ENCODE measurements around the gene MAS1.

MAS1 gene

DNA sequence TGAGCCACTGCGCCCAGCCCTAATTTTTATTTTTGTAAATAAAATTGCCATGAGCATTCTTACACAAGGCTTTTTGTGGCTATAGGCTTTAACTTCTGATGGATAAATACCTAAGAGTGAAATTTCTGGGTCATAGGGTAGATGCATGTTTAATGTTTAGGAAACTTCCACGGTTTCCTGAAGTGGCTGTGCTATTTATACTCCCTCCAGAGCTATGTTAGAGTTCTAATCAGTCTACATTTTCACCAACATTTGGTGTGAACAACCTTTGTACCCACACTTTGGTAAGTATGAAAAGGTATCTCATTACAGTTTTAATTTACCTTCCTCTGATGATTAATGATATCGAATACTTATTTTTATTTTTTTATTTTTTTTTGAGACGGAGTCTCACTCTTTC lies 6.1 kb upstream of the MAS1 start:
- no peaks in the 10 kb centered on the region for H3K36me3 ChIP-seq (ENCODE audit: control insufficient read depth, insufficient read depth, low read length, severe bottlenecking)
- H3K4me1 ChIP-seq (ENCODE audit: control insufficient read depth, insufficient read depth, low read length), result no peaks in the 10 kb centered on the region
- DNase-seq (ENCODE audit: low read depth), result no peak
- H3K4me3 ChIP-seq (ENCODE audit: low read length), result no peak overlapping the region
- H3K27me3 ChIP-seq (replicated peaks; ENCODE audit: control insufficient read depth, insufficient read depth, low read length), result peaks cover 23% of the 10 kb centered on the region
- H3K9me3 ChIP-seq (ENCODE audit: control insufficient read depth, low read length), result no peaks in the 10 kb centered on the region
- H3K9ac ChIP-seq (ENCODE audit: low read length), result no peak overlapping the region

DNA sequence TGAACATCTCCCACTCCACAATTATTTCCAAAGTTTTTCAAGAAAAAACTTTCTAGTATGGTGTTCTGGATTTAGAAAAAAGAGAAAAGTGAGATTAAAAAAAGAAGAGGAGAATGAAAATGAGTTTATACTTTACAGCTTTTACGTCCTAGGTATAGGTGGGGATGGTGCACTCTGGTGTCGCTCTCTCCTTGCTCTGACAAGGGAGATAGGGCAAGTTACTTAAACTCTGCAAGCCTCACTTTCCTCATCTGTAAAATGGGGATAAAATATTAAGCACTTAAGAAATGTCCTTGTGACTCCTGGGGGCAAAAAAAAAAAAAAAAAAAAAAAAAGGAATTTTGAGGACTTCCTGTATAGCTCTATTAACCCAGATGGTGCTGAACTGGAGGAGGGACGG lies 4.5 kb upstream of the MAS1 start:
- DNase-seq (ENCODE audit: low read depth), result no peak
- H3K27me3 ChIP-seq (replicated peaks; ENCODE audit: control insufficient read depth, insufficient read depth, low read length), result peaks cover 38% of the 10 kb centered on the region
- H3K36me3 ChIP-seq (ENCODE audit: control insufficient read depth, insufficient read depth, low read length, severe bottlenecking), result no peaks in the 10 kb centered on the region
- H3K4me1 ChIP-seq (ENCODE audit: control insufficient read depth, insufficient read depth, low read length), result no peaks in the 10 kb centered on the region
- no peak overlapping the region for H3K9ac ChIP-seq (ENCODE audit: low read length)
- no peaks in the 10 kb centered on the region for H3K9me3 ChIP-seq (ENCODE audit: control insufficient read depth, low read length)
- no peak overlapping the region for H3K4me3 ChIP-seq (ENCODE audit: low read length)

DNA sequence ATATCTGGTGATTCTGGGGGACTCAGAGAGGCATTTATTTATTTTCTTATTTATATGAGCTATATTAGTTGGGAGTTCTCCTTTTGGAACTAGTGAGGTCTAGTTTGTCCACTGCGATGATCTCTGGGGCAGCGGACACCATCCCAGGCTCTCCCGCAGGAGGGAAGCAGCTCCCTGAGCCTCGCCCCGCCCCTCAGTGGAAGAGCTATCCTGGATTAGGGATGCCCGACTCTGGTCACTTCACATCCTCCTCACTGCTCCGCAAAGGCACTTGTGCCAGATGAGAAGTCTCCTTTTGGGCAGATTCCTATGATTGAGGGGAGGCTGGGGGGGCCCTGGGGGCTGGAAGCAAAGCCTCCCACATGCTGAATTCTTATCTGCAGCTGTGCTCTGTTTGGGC lies 3.6 kb upstream of the MAS1 start:
- no peak for DNase-seq (ENCODE audit: low read depth)
- H3K4me1 ChIP-seq (ENCODE audit: control insufficient read depth, insufficient read depth, low read length), result no peaks in the 10 kb centered on the region
- H3K36me3 ChIP-seq (ENCODE audit: control insufficient read depth, insufficient read depth, low read length, severe bottlenecking), result no peaks in the 10 kb centered on the region

DNA sequence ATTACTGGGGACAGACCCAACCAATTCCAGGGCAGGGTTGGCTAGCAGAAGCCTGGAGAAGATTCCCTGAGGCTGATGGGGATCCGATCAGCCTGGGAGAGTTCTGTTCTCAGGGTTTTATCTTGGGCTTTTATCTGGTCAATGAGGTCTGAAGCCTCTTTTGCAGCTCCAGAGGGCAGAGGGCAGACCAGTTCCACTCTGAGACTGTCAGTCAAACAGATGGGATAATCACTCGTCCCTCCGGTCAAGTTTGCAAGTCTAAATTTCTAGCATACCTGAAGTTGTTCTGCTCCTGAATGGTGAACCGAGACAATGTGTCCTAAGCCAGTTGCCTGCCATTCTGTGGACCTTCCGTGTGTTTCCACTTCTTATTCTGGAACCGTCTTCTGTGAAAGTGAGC lies 3.0 kb upstream of the MAS1 start:
- H3K4me1 ChIP-seq (ENCODE audit: control insufficient read depth, insufficient read depth, low read length), result no peaks in the 10 kb centered on the region
- peaks cover 51% of the 10 kb centered on the region for H3K27me3 ChIP-seq (replicated peaks; ENCODE audit: control insufficient read depth, insufficient read depth, low read length)
- no peak for DNase-seq (ENCODE audit: low read depth)
- H3K9ac ChIP-seq (ENCODE audit: low read length), result no peak overlapping the region
- no peaks in the 10 kb centered on the region for H3K36me3 ChIP-seq (ENCODE audit: control insufficient read depth, insufficient read depth, low read length, severe bottlenecking)
- no peak overlapping the region for H3K4me3 ChIP-seq (ENCODE audit: low read length)
- H3K9me3 ChIP-seq (ENCODE audit: control insufficient read depth, low read length), result no peaks in the 10 kb centered on the region

More for the DNA sequence above, 3.6 kb upstream of the MAS1 start:
- Histone ChIP-seq H3K9me3 (ENCODE audit: control insufficient read depth, low read length) (no peaks in the 10 kb centered on the region), H3K4me3 (ENCODE audit: low read length) (no peak overlapping the region), H3K9ac (ENCODE audit: low read length) (no peak overlapping the region), H3K27me3 (replicated peaks; ENCODE audit: control insufficient read depth, insufficient read depth, low read length) (peaks cover 47% of the 10 kb centered on the region)

DNA sequence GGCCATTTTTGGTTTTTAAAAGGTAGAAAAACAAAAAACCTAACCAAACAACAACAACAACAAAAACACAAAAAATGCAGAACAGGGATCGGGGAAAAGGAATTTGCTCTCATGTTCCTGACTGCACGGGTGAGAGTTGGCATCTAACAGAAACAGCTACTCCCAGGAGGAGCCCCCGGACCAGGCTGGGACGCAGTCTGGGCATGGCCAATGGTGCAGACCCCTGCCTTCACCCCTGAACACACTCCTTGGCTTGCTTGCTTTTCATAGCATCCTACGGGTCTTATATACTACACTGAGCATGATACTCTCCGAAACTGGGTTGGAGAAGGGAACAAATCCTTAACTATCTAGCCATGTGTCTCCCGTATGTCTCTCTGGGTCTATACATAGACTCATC lies 587 bp upstream of the MAS1 start:
- Histone ChIP-seq H3K36me3 (ENCODE audit: control insufficient read depth, insufficient read depth, low read length, severe bottlenecking) (no peaks in the 10 kb centered on the region), H3K27me3 (replicated peaks; ENCODE audit: control insufficient read depth, insufficient read depth, low read length) (peaks cover 62% of the 10 kb centered on the region), H3K4me3 (ENCODE audit: low read length) (no peak overlapping the region), H3K9me3 (ENCODE audit: control insufficient read depth, low read length) (no peaks in the 10 kb centered on the region), H3K9ac (ENCODE audit: low read length) (no peak overlapping the region), H3K4me1 (ENCODE audit: control insufficient read depth, insufficient read depth, low read length) (no peaks in the 10 kb centered on the region)
- no peak for DNase-seq (ENCODE audit: low read depth)

DNA sequence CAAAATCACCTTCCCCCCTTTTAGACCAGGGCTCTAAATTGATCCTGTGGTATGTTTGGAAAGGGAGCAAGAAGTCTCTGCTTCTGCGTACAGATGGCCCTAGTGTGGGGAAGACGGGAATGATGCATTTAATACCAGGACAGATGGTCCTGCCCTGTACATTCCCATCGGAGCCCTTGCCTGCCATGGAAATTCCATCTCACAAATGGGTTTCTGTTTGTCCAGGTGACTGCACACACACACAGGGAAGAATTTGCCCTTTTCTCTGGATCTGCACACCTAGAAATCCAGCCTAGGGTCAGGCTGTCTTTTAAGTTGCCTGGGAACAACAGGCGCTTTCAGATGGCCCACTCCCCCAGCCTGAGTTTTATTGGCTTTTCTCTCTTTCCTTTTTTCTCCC lies 1.3 kb downstream of the MAS1 start:
- Histone ChIP-seq H3K9ac (ENCODE audit: low read length) (no peak overlapping the region), H3K4me1 (ENCODE audit: control insufficient read depth, insufficient read depth, low read length) (no peaks in the 10 kb centered on the region), H3K36me3 (ENCODE audit: control insufficient read depth, insufficient read depth, low read length, severe bottlenecking) (no peaks in the 10 kb centered on the region), H3K9me3 (ENCODE audit: control insufficient read depth, low read length) (no peaks in the 10 kb centered on the region), H3K4me3 (ENCODE audit: low read length) (no peak overlapping the region), H3K27me3 (replicated peaks; ENCODE audit: control insufficient read depth, insufficient read depth, low read length) (peaks cover 62% of the 10 kb centered on the region)
- no peak for DNase-seq (ENCODE audit: low read depth)

DNA sequence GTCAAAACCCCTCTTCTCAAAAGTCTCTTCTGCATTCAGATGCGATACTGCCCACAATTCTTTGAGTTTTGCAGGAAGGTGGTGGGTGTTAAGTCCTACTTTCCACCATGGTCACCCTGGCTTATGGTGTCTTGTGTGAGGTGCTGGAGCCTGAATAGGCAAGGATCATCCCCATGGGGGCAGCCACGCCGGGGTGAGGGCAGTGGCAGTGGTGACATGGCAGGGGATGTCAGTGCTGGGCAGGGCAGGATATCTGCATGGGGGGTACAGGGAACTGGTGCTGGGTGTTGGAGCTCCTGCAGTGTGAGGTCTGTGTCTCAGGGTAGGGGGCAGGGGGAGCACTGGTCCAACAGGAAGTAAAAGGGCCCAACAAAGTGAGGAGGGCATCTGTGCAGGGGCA lies 2.3 kb downstream of the MAS1 start:
- no peaks in the 10 kb centered on the region for H3K36me3 ChIP-seq (ENCODE audit: control insufficient read depth, insufficient read depth, low read length, severe bottlenecking)
- no peak for DNase-seq (ENCODE audit: low read depth)
- H3K27me3 ChIP-seq (replicated peaks; ENCODE audit: control insufficient read depth, insufficient read depth, low read length), result peaks cover 56% of the 10 kb centered on the region
- no peak overlapping the region for H3K4me3 ChIP-seq (ENCODE audit: low read length)
- no peak overlapping the region for H3K9ac ChIP-seq (ENCODE audit: low read length)
- no peaks in the 10 kb centered on the region for H3K9me3 ChIP-seq (ENCODE audit: control insufficient read depth, low read length)
- no peaks in the 10 kb centered on the region for H3K4me1 ChIP-seq (ENCODE audit: control insufficient read depth, insufficient read depth, low read length)

DNA sequence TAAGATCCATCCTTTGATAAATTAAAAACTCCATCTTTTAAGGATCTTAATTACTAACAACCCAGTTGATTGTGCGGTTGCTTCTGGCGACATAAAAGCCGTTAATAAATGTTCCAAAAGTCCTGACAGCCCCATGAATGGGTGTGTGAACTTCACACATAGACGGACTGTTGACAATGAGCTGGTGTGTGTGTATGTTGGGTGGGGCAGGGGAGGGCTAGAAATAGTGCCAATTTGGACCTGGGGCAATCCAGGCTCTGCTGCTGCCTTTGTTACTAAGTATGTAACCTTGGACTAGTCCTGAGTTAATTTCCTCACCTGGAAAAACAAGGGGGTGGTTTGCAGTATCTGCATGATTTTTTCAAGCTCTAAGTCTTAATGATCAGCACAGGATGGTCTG lies 4.2 kb downstream of the MAS1 start:
- H3K27me3 ChIP-seq (replicated peaks; ENCODE audit: control insufficient read depth, insufficient read depth, low read length), result peaks cover 37% of the 10 kb centered on the region
- no peak overlapping the region for H3K9ac ChIP-seq (ENCODE audit: low read length)
- no peak overlapping the region for H3K4me3 ChIP-seq (ENCODE audit: low read length)
- no peaks in the 10 kb centered on the region for H3K36me3 ChIP-seq (ENCODE audit: control insufficient read depth, insufficient read depth, low read length, severe bottlenecking)
- no peaks in the 10 kb centered on the region for H3K9me3 ChIP-seq (ENCODE audit: control insufficient read depth, low read length)
- no peak for DNase-seq (ENCODE audit: low read depth)
- peaks cover 2% of the 10 kb centered on the region for H3K4me1 ChIP-seq (ENCODE audit: control insufficient read depth, insufficient read depth, low read length)

DNA sequence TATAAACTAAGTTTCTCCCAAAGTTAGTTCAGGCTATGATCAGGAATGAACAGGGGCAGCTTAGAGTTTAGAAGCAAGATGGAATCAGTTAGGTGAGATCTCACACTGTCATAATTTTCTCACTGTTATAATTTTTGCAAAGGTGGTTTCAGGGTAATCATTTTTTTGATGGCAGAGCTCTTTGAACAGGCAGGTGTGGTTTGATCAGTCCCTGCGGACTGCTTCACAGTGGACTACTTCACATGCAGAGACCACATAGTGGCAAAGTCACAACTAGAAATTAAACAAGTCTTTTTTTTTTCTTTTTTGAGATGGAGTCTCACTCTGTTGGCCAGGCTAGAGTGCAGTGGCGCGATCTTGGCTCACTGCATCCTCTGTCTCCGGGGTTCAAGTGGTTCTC lies 6.8 kb downstream of the MAS1 start:
- no peak for DNase-seq (ENCODE audit: low read depth)
- no peak overlapping the region for H3K4me3 ChIP-seq (ENCODE audit: low read length)
- H3K9ac ChIP-seq (ENCODE audit: low read length), result no peak overlapping the region
- H3K27me3 ChIP-seq (replicated peaks; ENCODE audit: control insufficient read depth, insufficient read depth, low read length), result peaks cover 12% of the 10 kb centered on the region
- no peaks in the 10 kb centered on the region for H3K9me3 ChIP-seq (ENCODE audit: control insufficient read depth, low read length)
- peaks cover 10% of the 10 kb centered on the region for H3K4me1 ChIP-seq (ENCODE audit: control insufficient read depth, insufficient read depth, low read length)
- H3K36me3 ChIP-seq (ENCODE audit: control insufficient read depth, insufficient read depth, low read length, severe bottlenecking), result no peaks in the 10 kb centered on the region

DNA sequence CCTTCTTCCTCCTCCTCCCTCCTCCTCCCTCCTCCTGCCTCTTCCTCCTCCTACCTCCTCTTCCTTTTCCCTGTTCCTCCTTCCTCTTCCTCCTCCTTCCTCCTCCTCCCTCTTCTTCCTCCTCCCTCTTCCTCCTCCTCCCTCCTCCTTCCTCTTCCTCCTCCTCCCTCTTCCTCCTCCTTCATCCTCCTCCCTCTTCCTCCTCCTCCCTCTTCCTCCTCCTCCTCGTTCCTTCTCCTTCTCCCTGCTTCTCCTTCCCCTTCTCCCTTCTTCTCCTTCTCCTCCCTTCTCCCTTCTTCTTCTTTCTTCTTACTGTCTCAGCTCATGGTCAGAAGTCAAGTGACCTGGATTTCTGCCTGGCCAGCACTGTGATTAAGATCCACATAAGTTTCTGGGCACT lies 7.7 kb downstream of the MAS1 start:
- H3K36me3 ChIP-seq (ENCODE audit: control insufficient read depth, insufficient read depth, low read length, severe bottlenecking), result no peaks in the 10 kb centered on the region
- H3K9ac ChIP-seq (ENCODE audit: low read length), result no peak overlapping the region
- H3K9me3 ChIP-seq (ENCODE audit: control insufficient read depth, low read length), result no peaks in the 10 kb centered on the region
- H3K27me3 ChIP-seq (replicated peaks; ENCODE audit: control insufficient read depth, insufficient read depth, low read length), result peaks cover 4% of the 10 kb centered on the region
- no peak for DNase-seq (ENCODE audit: low read depth)
- H3K4me3 ChIP-seq (ENCODE audit: low read length), result no peak overlapping the region
- peaks cover 10% of the 10 kb centered on the region for H3K4me1 ChIP-seq (ENCODE audit: control insufficient read depth, insufficient read depth, low read length)

DNA sequence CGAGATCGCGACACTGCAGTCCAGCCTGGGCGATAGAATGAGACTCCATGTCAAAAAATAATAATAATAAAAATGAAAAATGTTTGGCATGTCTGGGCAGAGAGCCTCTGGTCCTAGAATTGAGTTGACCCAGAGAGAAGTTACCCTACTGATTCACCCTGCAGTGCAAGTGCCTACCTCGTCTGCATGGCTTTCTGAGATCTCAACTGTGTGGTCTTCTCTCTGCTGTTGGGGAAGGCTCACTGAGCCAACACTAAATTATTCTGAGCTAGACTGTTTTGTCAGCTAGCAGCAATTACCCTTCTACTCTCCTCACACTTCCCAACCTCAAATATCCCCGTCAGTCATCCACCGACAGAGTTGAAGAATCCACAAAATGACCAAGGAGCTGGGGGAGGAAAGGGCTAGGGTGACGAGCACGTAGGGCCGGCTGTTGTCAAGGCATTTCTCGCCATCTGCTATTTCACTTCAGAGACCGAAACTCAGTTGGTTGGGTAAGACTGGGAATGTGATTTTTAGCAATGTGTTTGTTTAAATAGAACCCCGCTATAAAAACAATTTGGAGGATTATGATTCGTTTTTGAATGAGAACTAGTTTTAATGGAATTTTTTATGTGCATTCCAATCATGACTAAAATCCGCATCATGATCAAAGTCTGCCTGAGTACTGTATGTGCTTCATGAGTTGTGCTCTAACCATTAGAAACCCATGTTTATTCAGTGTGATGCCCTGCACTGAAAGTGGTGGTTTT lies 9.4 kb downstream of the MAS1 start:
- H3K27me3 ChIP-seq (replicated peaks; ENCODE audit: control insufficient read depth, insufficient read depth, low read length), result no peaks in the 10 kb centered on the region
- H3K4me3 ChIP-seq (ENCODE audit: low read length), result peak overlapping the region; percentile 39
- no peaks in the 10 kb centered on the region for H3K36me3 ChIP-seq (ENCODE audit: control insufficient read depth, insufficient read depth, low read length, severe bottlenecking)
- peak; percentile 87 for DNase-seq (ENCODE audit: low read depth)
- peaks cover 10% of the 10 kb centered on the region for H3K4me1 ChIP-seq (ENCODE audit: control insufficient read depth, insufficient read depth, low read length)
- H3K9me3 ChIP-seq (ENCODE audit: control insufficient read depth, low read length), result no peaks in the 10 kb centered on the region
- H3K9ac ChIP-seq (ENCODE audit: low read length), result no peak overlapping the region

DNA sequence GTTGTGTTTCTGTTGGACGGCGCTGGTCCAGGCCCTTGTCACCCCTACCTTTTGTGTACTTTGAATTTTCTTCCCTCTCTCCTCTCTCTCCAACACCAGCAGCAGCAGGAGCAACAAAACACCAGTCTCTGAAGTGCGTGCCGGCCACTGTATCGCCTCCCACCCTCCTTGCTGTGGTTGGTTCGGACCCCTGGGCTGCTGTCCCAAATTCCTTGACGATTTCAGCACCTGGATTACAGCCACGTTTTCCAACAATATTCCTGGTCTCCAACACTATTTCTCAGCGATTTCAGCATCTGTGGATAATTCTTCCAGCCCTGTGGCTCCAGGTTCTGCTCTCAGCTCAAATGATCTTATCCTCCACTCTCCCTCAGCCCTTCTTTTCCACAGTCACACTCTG lies 11.8 kb downstream of the MAS1 start:
- Histone ChIP-seq H3K9ac (ENCODE audit: low read length) (no peak overlapping the region), H3K36me3 (ENCODE audit: control insufficient read depth, insufficient read depth, low read length, severe bottlenecking) (no peaks in the 10 kb centered on the region), H3K4me3 (ENCODE audit: low read length) (no peak overlapping the region), H3K4me1 (ENCODE audit: control insufficient read depth, insufficient read depth, low read length) (peaks cover 10% of the 10 kb centered on the region), H3K9me3 (ENCODE audit: control insufficient read depth, low read length) (no peaks in the 10 kb centered on the region), H3K27me3 (replicated peaks; ENCODE audit: control insufficient read depth, insufficient read depth, low read length) (no peaks in the 10 kb centered on the region)
- no peak for DNase-seq (ENCODE audit: low read depth)

Data from adipocyte (in vitro differentiated cells).